Activated CD4-positive, alpha-beta T cell treated with anti-CD3 and anti-CD28 coated beads for 36 hours (primary cell): Measurements from ENCODE around the gene RIN3. TPM values are rescaled to one million over a fixed set of nuclear protein-coding genes. Genes with fewer than 3 reads are reported as not detected.
A peak's percentile ranks its signal among the peaks of the same experiment; 100 is the strongest.

ENCODE experiments used
- ATAC-seq: fragments of 200-7000 bp; cut with Tn5 transposase; one replicate; pipeline ENCODE4 v1.10.0; 2021; ENCODE audit warnings: mild to moderate bottlenecking, moderate library complexity
- CTCF ChIA-PET: fragments of 350-600 bp; sonication (Branson Sonifier 250); formaldehyde crosslinking; loops from one replicate; lab custom pipeline; 2021; ENCODE audit warnings: antibody characterized with exemption; lab: Charles Lee
- POLR2A ChIA-PET: fragments of 350-600 bp; sonication (Branson Sonifier 250); formaldehyde crosslinking; loops from one replicate; lab custom pipeline; 2021; ENCODE audit warnings: antibody characterized with exemption, inconsistent platforms; lab: Charles Lee
- DNase-seq: peaks from one replicate; pipeline ENCODE4 v3.0.0-alpha.2; 2020
- H3K27ac Mint-ChIP-seq: one replicate; pipeline ENCODE4 v1.8.0; 2021; ENCODE audit warnings: mixed read lengths
- H3K27me3 Mint-ChIP-seq: one replicate; pipeline ENCODE4 v1.8.0; 2021; ENCODE audit warnings: mixed read lengths
- H3K36me3 Mint-ChIP-seq: one replicate; pipeline ENCODE4 v1.8.0; 2021; ENCODE audit warnings: low read depth, mixed read lengths
- H3K4me1 Mint-ChIP-seq: one replicate; pipeline ENCODE4 v1.8.0; 2021; ENCODE audit warnings: mixed read lengths
- H3K4me3 Mint-ChIP-seq: one replicate; pipeline ENCODE4 v1.8.0; 2021; ENCODE audit warnings: mild to moderate bottlenecking, moderate library complexity, mixed read lengths
- H3K9me3 Mint-ChIP-seq: one replicate; pipeline ENCODE4 v1.8.0; 2021; ENCODE audit warnings: low read depth, mixed read lengths
- intact Hi-C, 2 experiments: fragments of 100-400 bp; cut with DNase I in 1 of 2; cut with micrococcal nuclease in 1 of 2; formaldehyde crosslinking; loops; one replicate each; pipeline versions ENCODE4 v1.14.2 to v1.15.1; 2022 to 2024; cut with DNase I, micrococcal nuclease
- total RNA-seq, 2 experiments: library from RNA; stranded (reverse); gene quantifications; one replicate each; pipeline ENCODE4 v1.2.3, GENCODE V29; 2021

Gene RIN3
- total RNA-seq, 2 experiments from 2014 or later = 23.1 to 26.4 TPM

DNA sequence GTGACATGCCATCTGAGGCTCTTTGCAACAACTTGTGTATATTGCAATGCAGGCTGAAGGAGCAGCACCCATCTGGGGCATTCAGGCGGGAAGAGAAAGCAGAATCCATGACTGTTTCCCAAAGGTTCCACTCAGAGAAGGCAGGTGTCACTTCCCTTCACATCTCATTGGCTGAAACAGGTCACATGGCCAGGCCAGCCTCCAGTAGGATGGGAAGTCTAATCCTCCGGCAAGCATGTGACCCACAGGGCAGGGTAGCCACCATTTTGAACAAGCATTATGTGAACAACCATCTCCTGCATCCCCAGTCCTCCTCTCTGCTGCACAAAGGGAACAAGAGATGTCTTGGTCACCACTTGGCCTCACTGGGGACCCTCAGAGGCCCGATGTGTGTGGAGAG is 70.6 kb downstream of the RIN3 start:
- peaks cover 74% of the 10 kb centered on the region for H3K4me1 Mint-ChIP-seq

DNA sequence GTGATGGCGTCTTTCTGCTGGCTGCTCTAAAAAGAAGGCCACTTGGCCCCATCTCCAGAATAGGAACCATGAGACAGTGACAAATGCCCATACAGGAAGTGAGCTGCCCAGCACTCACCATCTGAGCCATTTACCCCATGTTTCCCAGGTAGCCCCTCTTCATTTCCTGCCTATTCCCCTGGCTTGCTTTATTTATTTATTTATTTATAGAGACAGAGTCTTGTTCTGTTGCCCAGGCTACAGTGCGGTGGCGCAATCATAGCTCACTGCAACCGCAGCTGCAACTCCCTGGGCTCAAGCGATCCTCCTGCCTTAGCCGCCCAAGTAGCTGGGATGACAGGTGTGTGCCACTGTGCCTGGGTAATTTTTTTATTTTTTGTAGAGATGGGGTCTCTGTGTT is 71.2 kb downstream of the RIN3 start:
- H3K27me3 Mint-ChIP-seq = peaks cover 2% of the 10 kb centered on the region
- no peak for DNase-seq

More for the DNA sequence above, 70.6 kb downstream of the RIN3 start:
- DNase-seq (no peak), ATAC-seq (no peak)
- Mint-ChIP-seq H3K27ac (no peak overlapping the region), H3K4me3 (no peak overlapping the region), H3K36me3 (peaks cover 23% of the 10 kb centered on the region), H3K9me3 (no peaks in the 10 kb centered on the region), H3K27me3 (peaks cover 2% of the 10 kb centered on the region)
- ChIA-PET POLR2A (no interaction called here), CTCF (interaction anchor here (0.6 kb wide), 1 partner anchor 45 kb away, joined by 3 read pairs; no protein-coding TSS in a partner anchor)
- intact Hi-C loops = no loop called here

DNA sequence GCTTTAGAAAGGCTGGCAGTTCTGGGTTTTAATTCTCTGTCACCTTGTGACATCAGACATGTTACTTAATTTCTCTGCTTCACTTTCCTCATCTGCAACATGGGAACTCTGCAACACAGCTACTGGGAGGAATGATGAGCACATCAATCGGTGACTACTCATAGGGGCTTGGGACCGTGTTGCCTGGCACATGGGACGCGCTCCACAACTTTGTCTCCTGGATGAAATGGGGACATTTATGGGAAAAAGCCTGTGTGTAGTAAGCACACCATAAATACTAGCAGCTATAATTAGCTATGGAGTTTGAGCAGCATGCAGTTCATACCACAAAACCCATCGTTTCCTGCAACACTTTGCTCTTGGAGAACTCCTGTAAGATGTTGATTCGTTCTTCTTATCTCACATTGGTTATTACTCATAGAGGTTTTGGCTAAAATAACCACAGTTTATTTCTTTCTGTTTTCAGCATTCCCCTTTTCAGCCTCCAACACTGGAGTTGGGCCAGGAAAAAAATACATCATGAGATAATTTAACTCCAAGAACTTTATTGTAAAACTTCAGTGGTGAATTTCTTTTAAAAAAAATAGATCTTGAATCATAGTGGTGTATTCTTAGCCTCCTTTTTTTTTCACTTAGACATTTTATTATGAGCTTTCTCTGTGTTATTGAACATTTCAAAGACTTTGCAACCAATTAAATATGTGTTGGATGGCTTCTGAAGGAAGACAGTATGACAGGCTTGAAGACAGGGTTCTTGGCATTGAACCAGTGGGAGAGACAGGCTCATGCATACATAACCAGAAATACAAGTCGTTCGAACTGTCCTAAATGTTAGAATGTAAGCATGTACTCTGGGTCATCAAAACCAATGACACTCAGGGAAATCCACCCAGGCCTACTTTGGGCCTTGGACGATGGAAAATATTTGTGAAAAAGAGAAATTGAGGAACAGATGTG is 72.7 kb downstream of the RIN3 start:
- Mint-ChIP-seq H3K27ac (peak overlapping the region; percentile 68), H3K36me3 (peaks cover 16% of the 10 kb centered on the region), H3K9me3 (peaks cover 5% of the 10 kb centered on the region), H3K4me3 (no peak overlapping the region), H3K4me1 (peaks cover 85% of the 10 kb centered on the region), H3K27me3 (peaks cover 2% of the 10 kb centered on the region)
- ChIA-PET CTCF (interaction anchor here (0.6 to 2.0 kb wide), 11 partner anchors 8 to 1467 kb away, joined by 3 to 7 read pairs (median 3); no protein-coding TSS in a partner anchor), POLR2A (interaction anchor here (0.6 to 1.4 kb wide), 5 partner anchors 9 to 1756 kb away, joined by 3 to 5 read pairs (median 4); no protein-coding TSS in a partner anchor)
- DNase-seq = peak; percentile 43
- ATAC-seq = peak; percentile 79
- intact Hi-C loops = loop anchor here (1.0 to 5.0 kb wide), 7 partner anchors 23 to 95 kb away; no protein-coding TSS in a partner anchor

More for the DNA sequence above, 71.2 kb downstream of the RIN3 start:
- Mint-ChIP-seq H3K27ac (no peak overlapping the region), H3K4me1 (peaks cover 75% of the 10 kb centered on the region), H3K4me3 (no peak overlapping the region), H3K36me3 (peaks cover 17% of the 10 kb centered on the region), H3K9me3 (no peaks in the 10 kb centered on the region)
- intact Hi-C loops = loop anchor here in 1 of 2 experiments (5.0 kb wide), 1 partner anchor 38 kb away; no protein-coding TSS in a partner anchor
- ChIA-PET CTCF (interaction anchor here (0.6 to 2.0 kb wide), 4 partner anchors 21 to 102 kb away, joined by 3 to 7 read pairs (median 6); no protein-coding TSS in a partner anchor), POLR2A (interaction anchor here (1.2 kb wide), 1 partner anchor 1758 kb away, joined by 3 read pairs; no protein-coding TSS in a partner anchor)
- no peak for ATAC-seq

DNA sequence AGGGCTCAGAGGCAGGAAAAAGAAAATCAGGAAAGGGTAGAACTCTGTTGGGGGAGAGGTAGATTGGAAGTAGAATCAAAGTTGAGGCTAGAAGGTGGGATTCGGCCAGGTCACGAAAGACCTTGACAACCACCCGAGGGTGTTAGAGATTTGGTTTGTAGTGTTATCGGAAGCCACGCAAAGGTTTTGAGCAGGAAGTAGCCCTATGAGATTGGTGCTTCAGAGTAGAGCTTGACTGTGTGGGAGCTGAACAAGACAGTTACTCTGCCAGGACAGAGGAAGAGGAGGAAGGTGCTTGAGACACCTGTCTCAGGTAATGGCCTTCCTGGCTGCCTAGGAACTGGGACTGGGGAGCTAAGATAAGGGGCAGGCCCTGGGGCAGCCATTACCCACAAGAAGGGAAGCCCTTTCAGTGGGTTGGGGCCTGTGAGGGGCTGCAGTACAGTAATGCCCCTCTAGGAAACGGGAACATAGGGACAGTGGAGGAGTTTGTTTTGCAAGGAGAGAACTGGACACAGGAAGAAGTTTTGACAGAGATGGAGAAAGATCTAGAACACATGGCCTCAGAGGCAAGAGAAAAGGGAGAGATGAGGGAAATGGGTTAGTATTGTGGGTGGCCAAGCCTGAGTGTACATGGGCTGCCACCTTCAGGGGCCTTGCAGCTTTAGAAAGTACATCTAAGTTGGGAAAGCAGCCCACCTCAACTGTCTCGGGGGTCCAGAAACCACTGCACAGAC is 73.5 kb downstream of the RIN3 start:
- Mint-ChIP-seq H3K27me3 (peaks cover 2% of the 10 kb centered on the region), H3K9me3 (peaks cover 10% of the 10 kb centered on the region), H3K4me1 (peaks cover 81% of the 10 kb centered on the region), H3K36me3 (peaks cover 19% of the 10 kb centered on the region), H3K27ac (peak overlapping the region; percentile 32), H3K4me3 (no peak overlapping the region)
- intact Hi-C loops = loop anchor here (1.0 to 5.0 kb wide), 7 partner anchors 24 to 94 kb away; no protein-coding TSS in a partner anchor
- ChIA-PET POLR2A (interaction anchor here (0.6 to 1.4 kb wide), 2 partner anchors 90 to 206 kb away, joined by 4 to 5 read pairs; no protein-coding TSS in a partner anchor), CTCF (interaction anchor here (1.1 to 1.7 kb wide), 2 partner anchors 32 to 93 kb away, joined by 3 to 4 read pairs; no protein-coding TSS in a partner anchor)
- ATAC-seq = peak; percentile 24
- no peak for DNase-seq

DNA sequence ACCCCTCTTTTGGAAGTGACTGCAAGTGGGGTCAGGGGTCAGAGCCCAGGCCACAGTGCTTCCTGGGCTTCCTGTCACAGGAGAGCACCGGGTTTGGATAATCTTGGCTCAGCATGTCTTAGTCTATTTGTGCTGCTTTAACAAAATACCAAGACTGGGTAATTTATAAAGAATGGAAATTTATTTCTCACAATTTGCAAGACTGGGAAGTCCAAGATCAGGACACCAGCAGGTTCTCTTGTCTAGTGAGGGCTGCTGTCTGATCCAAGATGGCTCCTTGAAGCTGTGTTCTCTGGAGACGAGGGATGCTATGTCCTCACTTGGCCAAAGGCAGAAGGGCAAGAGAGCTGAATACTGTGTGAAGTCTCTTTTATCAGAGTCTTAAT is 74.1 kb downstream of the RIN3 start:
- no peak for DNase-seq
- H3K27ac Mint-ChIP-seq = no peak overlapping the region
- peaks cover 2% of the 10 kb centered on the region for H3K27me3 Mint-ChIP-seq
- intact Hi-C loops = loop anchor here (2.0 to 5.0 kb wide), 4 partner anchors 25 to 63 kb away; no protein-coding TSS in a partner anchor
- ChIA-PET POLR2A (no interaction called here), CTCF (interaction anchor here (0.6 to 1.7 kb wide), 2 partner anchors 93 to 102 kb away, joined by 3 to 4 read pairs; no protein-coding TSS in a partner anchor)
- peaks cover 10% of the 10 kb centered on the region for H3K9me3 Mint-ChIP-seq
- peaks cover 75% of the 10 kb centered on the region for H3K4me1 Mint-ChIP-seq
- peaks cover 15% of the 10 kb centered on the region for H3K36me3 Mint-ChIP-seq
- no peak for ATAC-seq
- H3K4me3 Mint-ChIP-seq = no peak overlapping the region

DNA sequence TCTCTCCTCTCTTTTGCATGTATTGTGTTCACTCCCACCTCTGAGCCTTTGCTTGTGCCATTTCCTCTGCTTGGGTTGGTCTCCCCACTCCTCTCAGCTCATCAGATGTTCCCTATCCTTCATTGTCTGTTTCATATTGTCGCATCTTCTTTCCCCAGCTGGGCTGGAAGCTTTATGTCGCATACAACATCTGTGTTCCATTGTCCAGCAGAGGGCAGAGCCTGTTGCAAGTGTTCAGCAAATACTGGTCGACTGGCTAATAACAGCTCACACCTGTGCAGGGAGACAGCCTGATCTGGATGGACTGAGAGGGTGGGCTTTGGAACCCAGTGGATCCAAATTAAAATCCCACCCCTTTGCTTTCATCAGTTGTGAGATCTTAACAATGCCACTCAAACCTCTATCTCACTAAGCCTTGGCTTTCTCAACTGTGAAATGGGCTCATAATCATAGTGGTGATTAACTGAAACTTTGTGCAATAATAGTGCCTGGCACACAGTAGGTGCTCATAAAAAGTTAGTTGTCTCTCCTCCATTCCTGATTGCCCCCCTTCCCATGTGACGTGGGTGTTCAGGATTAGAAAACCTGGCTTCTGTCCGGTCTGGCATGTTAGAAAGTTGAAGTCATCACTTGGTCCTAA is 75.8 kb downstream of the RIN3 start:
- no peak for DNase-seq
- intact Hi-C loops = loop anchor here in 1 of 2 experiments (5.0 kb wide), 1 partner anchor 42 kb away; no protein-coding TSS in a partner anchor
- POLR2A ChIA-PET = no interaction called here
- peaks cover 63% of the 10 kb centered on the region for H3K4me1 Mint-ChIP-seq
- no peak for ATAC-seq
- no peak overlapping the region for H3K27ac Mint-ChIP-seq
- H3K9me3 Mint-ChIP-seq = peaks cover 10% of the 10 kb centered on the region
- H3K27me3 Mint-ChIP-seq = peaks cover 2% of the 10 kb centered on the region
- CTCF ChIA-PET = interaction anchor here (0.9 to 1.3 kb wide), 3 partner anchors 13 to 26 kb away, joined by 4 to 6 read pairs (median 4); no protein-coding TSS in a partner anchor
- no peak overlapping the region for H3K4me3 Mint-ChIP-seq
- peaks cover 5% of the 10 kb centered on the region for H3K36me3 Mint-ChIP-seq

DNA sequence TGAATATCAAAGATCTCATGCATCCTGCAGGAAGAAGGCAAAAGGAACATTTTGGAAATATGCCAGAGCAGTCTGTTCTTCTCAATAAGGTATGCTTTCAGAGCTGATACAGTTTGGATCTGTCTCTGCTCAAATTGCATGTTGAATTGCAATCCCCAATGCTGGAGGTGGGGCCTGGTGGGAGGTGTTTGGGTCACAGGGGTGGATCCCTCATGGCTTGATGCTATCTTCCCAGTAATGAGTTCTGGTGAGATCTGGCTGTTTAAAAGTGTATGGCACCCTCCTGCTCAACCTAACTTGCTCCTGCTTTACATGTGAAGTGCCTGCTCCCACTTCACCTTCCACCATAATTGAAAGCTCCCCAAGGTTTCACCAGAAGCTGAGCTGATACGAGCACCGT is 76.6 kb downstream of the RIN3 start:
- Mint-ChIP-seq H3K36me3 (peaks cover 5% of the 10 kb centered on the region), H3K9me3 (peaks cover 10% of the 10 kb centered on the region), H3K4me1 (peaks cover 55% of the 10 kb centered on the region), H3K4me3 (no peak overlapping the region), H3K27me3 (peaks cover 2% of the 10 kb centered on the region), H3K27ac (no peak overlapping the region)
- ChIA-PET POLR2A (interaction anchor here (0.7 kb wide), 1 partner anchor 22 kb away, joined by 3 read pairs; no protein-coding TSS in a partner anchor), CTCF (interaction anchor here (0.7 to 1.3 kb wide), 4 partner anchors 10 to 27 kb away, joined by 3 to 6 read pairs (median 4); no protein-coding TSS in a partner anchor)
- ATAC-seq (no peak), DNase-seq (no peak)
- intact Hi-C loops = no loop called here

DNA sequence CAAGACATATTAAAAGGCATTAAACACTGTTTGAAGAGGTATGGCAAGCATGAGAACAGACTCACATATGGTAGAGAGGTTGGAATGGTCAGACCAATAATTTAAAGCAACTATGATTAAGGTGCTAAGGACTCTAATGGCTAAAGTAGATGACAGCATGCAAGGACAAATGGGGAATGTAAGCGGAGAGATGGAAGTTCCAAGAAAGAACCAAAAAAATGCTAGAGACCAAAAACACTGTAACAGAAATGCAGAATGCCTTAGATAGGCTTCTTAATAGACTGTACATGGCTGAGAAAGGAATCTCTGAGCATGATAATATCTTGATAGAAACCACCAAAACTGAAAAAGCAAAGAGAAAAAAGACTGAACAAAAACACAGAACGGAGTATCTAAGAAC is 77.4 kb downstream of the RIN3 start:
- peaks cover 47% of the 10 kb centered on the region for H3K4me1 Mint-ChIP-seq
- H3K9me3 Mint-ChIP-seq = peaks cover 10% of the 10 kb centered on the region
- intact Hi-C loops = no loop called here
- ChIA-PET CTCF (interaction anchor here (1.3 kb wide), 1 partner anchor 14 kb away, joined by 6 read pairs; no protein-coding TSS in a partner anchor), POLR2A (no interaction called here)
- H3K4me3 Mint-ChIP-seq = no peak overlapping the region
- peaks cover 2% of the 10 kb centered on the region for H3K27me3 Mint-ChIP-seq
- ATAC-seq (no peak), DNase-seq (no peak)
- no peak overlapping the region for H3K27ac Mint-ChIP-seq
- peaks cover 5% of the 10 kb centered on the region for H3K36me3 Mint-ChIP-seq

DNA sequence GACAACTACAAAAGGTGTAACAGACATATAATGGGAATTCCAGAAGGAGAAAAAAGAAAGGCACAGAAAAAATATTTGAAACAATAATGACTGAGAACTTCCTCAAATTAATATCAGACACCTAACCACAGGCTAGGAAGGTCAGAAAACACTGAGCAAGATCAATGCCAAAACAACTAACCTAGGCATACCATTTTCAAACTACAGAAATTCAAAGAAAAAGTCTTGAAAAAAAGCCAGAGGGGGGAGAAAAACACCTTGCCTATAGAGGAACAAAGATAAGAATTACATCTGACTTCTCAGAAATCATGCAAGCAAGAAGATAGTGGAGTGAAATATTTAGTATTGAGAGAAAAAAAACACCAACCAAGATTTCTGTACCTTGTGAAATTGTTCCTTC is 77.8 kb downstream of the RIN3 start:
- Mint-ChIP-seq H3K4me3 (no peak overlapping the region), H3K4me1 (peaks cover 43% of the 10 kb centered on the region)
- CTCF ChIA-PET = no interaction called here

DNA sequence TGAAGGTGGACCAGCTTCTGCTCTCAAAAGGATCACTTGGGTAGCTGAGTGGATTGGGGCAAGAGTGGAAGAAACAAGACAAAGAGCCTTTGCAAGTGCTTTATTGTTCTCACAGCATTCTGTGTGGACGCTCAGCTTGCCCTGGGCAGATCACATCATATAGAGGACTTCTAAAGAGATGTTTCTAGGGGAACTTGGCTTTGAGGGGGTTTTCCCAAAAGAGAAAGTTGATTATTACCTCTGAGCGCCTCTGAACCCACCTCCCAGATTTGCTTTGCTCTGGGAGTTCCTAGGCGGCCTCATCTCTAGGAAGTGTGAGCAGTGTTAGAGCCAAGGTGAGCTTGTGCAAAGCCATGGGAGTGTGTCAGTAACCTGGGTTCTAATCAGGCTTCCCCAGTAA is 81.7 kb downstream of the RIN3 start:
- Mint-ChIP-seq H3K4me3 (no peak overlapping the region), H3K9me3 (peaks cover 10% of the 10 kb centered on the region), H3K4me1 (peaks cover 17% of the 10 kb centered on the region), H3K27ac (no peak overlapping the region), H3K27me3 (no peaks in the 10 kb centered on the region), H3K36me3 (peaks cover 5% of the 10 kb centered on the region)
- ATAC-seq (no peak), DNase-seq (no peak)
- intact Hi-C loops = no loop called here
- ChIA-PET CTCF (interaction anchor here (0.9 to 2.0 kb wide), 2 partner anchors 19 to 23 kb away, joined by 3 to 4 read pairs; no protein-coding TSS in a partner anchor), POLR2A (no interaction called here)

More for the DNA sequence above, 77.8 kb downstream of the RIN3 start:
- H3K27me3 Mint-ChIP-seq = peaks cover 2% of the 10 kb centered on the region
- H3K9me3 Mint-ChIP-seq = peaks cover 10% of the 10 kb centered on the region
- DNase-seq (no peak), ATAC-seq (no peak)
- H3K27ac Mint-ChIP-seq = no peak overlapping the region
- POLR2A ChIA-PET = no interaction called here
- H3K36me3 Mint-ChIP-seq = peaks cover 5% of the 10 kb centered on the region
- intact Hi-C loops = no loop called here
